GM12878 (cell line): ENCODE results near the gene ABCG2. TPM values are rescaled to one million over a fixed set of nuclear protein-coding genes. Genes with fewer than 3 reads are reported as not detected.

Source experiments
- ATAC-seq: fragments of 200-7000 bp; cut with Tn5 transposase; 3 replicates; pipeline ENCODE4 v1.9.1; 2020; ENCODE audit warnings: mild to moderate bottlenecking, moderate library complexity
- BruUV-seq: library from RNA; stranded (reverse); fragments of 400-500 nt; replicated peaks from 2 replicates; lab custom pipeline; 2021; lab: Mats Ljungman, UMichigan
- CTCF ChIA-PET: fragments of 300-600 bp; sonication (Branson Sonifier 250); formaldehyde crosslinking; extraction: SDS; loops from one replicate; lab custom pipeline; 2021; ENCODE audit warnings: inconsistent platforms; lab: Yijun Ruan, JAX
- POLR2A ChIA-PET: fragments of 350-600 bp; formaldehyde crosslinking; extraction: SDS; loops from one replicate; lab custom pipeline; 2021; ENCODE audit warnings: inconsistent platforms; lab: Charles Lee
- RAD21 ChIA-PET: fragments of 300-600 bp; sonication (Branson Sonifier 250); formaldehyde crosslinking; loops from one replicate; lab custom pipeline; 2023; ENCODE audit warnings: antibody characterized with exemption; ENCODE audit not compliant: unreplicated experiment; lab: Charles Lee
- SMC1A ChIA-PET: fragments of 300-600 bp; sonication (Branson Sonifier 250); formaldehyde crosslinking; loops from one replicate; lab custom pipeline; 2023; ENCODE audit not compliant: unreplicated experiment, uncharacterized antibody; lab: Charles Lee
- DNase-seq: peaks from one replicate; pipeline ENCODE4 v3.0.0-alpha.2; 2011; ENCODE audit warnings: low read depth, low spot score
- FAIRE-seq: peaks from 3 replicates; lab custom pipeline; 2011; peaks lifted over from hg19 to GRCh38; lab: Jason Lieb, UNC
- H2AFZ ChIP-seq: 2 replicates; pipeline ENCODE4 v1.6.0; 2011; ENCODE audit warnings: low read depth, low read length, control low read depth; ENCODE audit not compliant: control insufficient read depth
- H3K27ac ChIP-seq: 2 replicates; pipeline ENCODE4 v1.5.1; 2011; ENCODE audit warnings: control low read depth; ENCODE audit not compliant: control insufficient read depth, insufficient read depth
- H3K27me3 ChIP-seq, 2 experiments: replicated peaks in 1 of 2; 2 replicates each; pipeline versions ENCODE4 v1.6.0 to v1.6.1; 2011; ENCODE audit warnings: low read length in 1 of 2; ENCODE audit not compliant: control insufficient read depth in 2 of 2, insufficient read depth in 2 of 2
- H3K36me3 ChIP-seq, 2 experiments: 2 replicates each; pipeline ENCODE4 v1.5.1; 2011; ENCODE audit warnings: low read length in 1 of 2; ENCODE audit not compliant: control insufficient read depth in 2 of 2, insufficient read depth in 2 of 2
- H3K4me1 ChIP-seq: 2 replicates; pipeline ENCODE4 v1.6.1; 2011; ENCODE audit warnings: mild to moderate bottlenecking, low read length, moderate library complexity, mixed read lengths; ENCODE audit not compliant: control insufficient read depth, insufficient read depth
- H3K4me2 ChIP-seq: 2 replicates; pipeline ENCODE4 v1.6.0; 2011; ENCODE audit warnings: control low read depth; ENCODE audit not compliant: control insufficient read depth, insufficient read depth
- H3K4me3 ChIP-seq: fragments of 200-600 bp; sonication (generic); 2 replicates; pipeline ENCODE4 v1.5.1; 2016
- H3K79me2 ChIP-seq: 2 replicates; pipeline ENCODE4 v1.6.0; 2011; ENCODE audit warnings: low read length; ENCODE audit not compliant: control insufficient read depth, insufficient read depth
- H3K9ac ChIP-seq: 2 replicates; pipeline ENCODE4 v1.8.0; 2011; ENCODE audit warnings: low read length, control low read depth, mixed read lengths; ENCODE audit not compliant: control insufficient read depth, insufficient read depth
- H3K9me3 ChIP-seq: replicated peaks from 3 replicates; pipeline ENCODE4 v1.5.1; 2011; ENCODE audit warnings: mild to moderate bottlenecking, low read length; ENCODE audit not compliant: control insufficient read depth, insufficient read depth
- H4K20me1 ChIP-seq: 2 replicates; pipeline ENCODE4 v1.6.0; 2011; ENCODE audit not compliant: control insufficient read depth, insufficient read depth
- CTCF ChIP-seq, 3 experiments: IDR thresholded peaks in 2 of 3; conservative IDR thresholded peaks in 1 of 3; 2 replicates each; pipeline ENCODE4 v1.5.1; 2011; ENCODE audit warnings: low read depth in 3 of 3, low read length in 3 of 3, mild to moderate bottlenecking in 3 of 3, control low read depth in 2 of 3, moderate library complexity in 2 of 3, inconsistent platforms in 1 of 3, mixed read lengths in 1 of 3; ENCODE audit not compliant: control insufficient read depth in 2 of 3, insufficient read depth in 1 of 3; ENCODE audit errors: extremely low read depth in 1 of 3
- DPF2 ChIP-seq: fragments of 450-650 bp; IDR thresholded peaks from 2 replicates; pipeline ENCODE4 v1.6.1; 2017; ENCODE audit warnings: mild to moderate bottlenecking
- E2F4 ChIP-seq: IDR thresholded peaks from 2 replicates; pipeline ENCODE4 v1.6.1; 2012; ENCODE audit warnings: low read depth, low read length, improper control_type of control experiment
- GATAD2B ChIP-seq: fragments of 450-650 bp; conservative IDR thresholded peaks from 2 replicates; pipeline ENCODE4 v1.6.1; 2017; ENCODE audit warnings: low read depth, mild to moderate bottlenecking, moderate library complexity
- JUND ChIP-seq: IDR thresholded peaks from 2 replicates; pipeline ENCODE4 v1.6.1; 2012; ENCODE audit warnings: low read depth, mild to moderate bottlenecking, low read length, improper control_type of control experiment, moderate library complexity
- NKRF ChIP-seq: fragments of 450-650 bp; conservative IDR thresholded peaks from 2 replicates; pipeline ENCODE4 v1.6.1; 2017; ENCODE audit warnings: mild to moderate bottlenecking, moderate library complexity
- PAX8 ChIP-seq: fragments of 450-650 bp; IDR thresholded peaks from 2 replicates; pipeline ENCODE4 v1.6.1; 2017; ENCODE audit warnings: mild to moderate bottlenecking, moderate library complexity
- SMAD5 ChIP-seq: IDR thresholded peaks from 2 replicates; pipeline ENCODE4 v1.6.1; 2016; ENCODE audit warnings: antibody characterized with exemption, low read depth
- SPI1 ChIP-seq: IDR thresholded peaks from 2 replicates; pipeline ENCODE4 v1.6.1; 2011; ENCODE audit warnings: low read depth, mild to moderate bottlenecking, low read length, moderate library complexity, borderline replicate concordance; ENCODE audit not compliant: insufficient read depth
- SRF ChIP-seq, 2 experiments: IDR thresholded peaks; 2 replicates each; pipeline ENCODE4 v1.6.1; 2011; ENCODE audit warnings: low read depth in 2 of 2, low read length in 2 of 2, mild to moderate bottlenecking in 1 of 2, moderate library complexity in 1 of 2
- ZNF622 ChIP-seq: fragments of 450-650 bp; IDR thresholded peaks from 2 replicates; pipeline ENCODE4 v1.6.1; 2017; ENCODE audit warnings: mild to moderate bottlenecking, inconsistent platforms
- WGBS: methylation state at CpG from one replicate; pipeline ENCODE4 v1.1.6; 2016; ENCODE audit warnings: low lambda C conversion rate; ENCODE audit not compliant: insufficient replicate concordance, insufficient coverage; ENCODE audit errors: missing lambda C conversion rate; 5-methylcytosine and 5-hydroxymethylcytosine counted together
- in situ Hi-C: fragments of 300-500 bp; cut with MboI; formaldehyde crosslinking; loops from 9 replicates; pipeline ENCODE4 v1.14.3; 2018; ENCODE audit warnings: mixed read lengths
- intact Hi-C: fragments of 100-400 bp; cut with micrococcal nuclease; formaldehyde crosslinking; loops from one replicate; pipeline ENCODE4 v1.14.2; 2022; ENCODE audit not compliant: unreplicated experiment
- polyA plus RNA-seq, 11 experiments: library from polyadenylated mRNA; depleted of rRNA in 4 of 11; unstranded in 6 of 11; stranded (reverse) in 5 of 11; fragments of >200 nt; fragmentation: Nextera tagmentation in 4 of 11; fragmentation: Illumina TruSeq in 1 of 11; extraction: Ambion mirVana in 4 of 11; extraction: Trizol in 1 of 11; gene quantifications; 1 replicate in 1 of 11; 2 replicates in 10 of 11; pipeline versions ENCODE4 v1.2.1 to v1.2.3, GENCODE V29; 2011 to 2016; ENCODE audit warnings: inconsistent platforms in 2 of 11, missing spikeins in 2 of 11, low read depth in 1 of 11
- total RNA-seq, 4 experiments: library from RNA; depleted of rRNA in 3 of 4; stranded (reverse); fragments of >200 nt in 3 of 4; fragmentation: Illumina TruSeq in 1 of 4; extraction: Trizol in 1 of 4; gene quantifications; 2 replicates each; pipeline versions ENCODE4 v1.2.1 to v1.2.3, GENCODE V29; 2013 to 2021

ABCG2 gene
- total and polyA plus RNA-seq, 10 of the 15 experiments (the other 5 are each of a cell fraction or from before 2014, with no cell fraction given), result 0.03 to 0.06 (median 0.04) TPM; not detected in 7

- Histone ChIP-seq H2AFZ (no peak overlapping the region), H3K4me2 (no peak overlapping the region), H3K4me3 (no peak overlapping the region), H3K9ac (no peak overlapping the region), H3K27me3 (no peaks in the 10 kb centered on the region), H3K9me3 (no peaks in the 10 kb centered on the region), H3K79me2 (no peaks in the 10 kb centered on the region), H4K20me1 (no peaks in the 10 kb centered on the region), H3K36me3 (peaks cover 0 to 21% of the 10 kb centered on the region in 2 experiments; a peak in 2 of 4 replicates), H3K27ac (no peak overlapping the region), H3K4me1 (no peaks in the 10 kb centered on the region)
- DNase-seq (no peak), FAIRE-seq (no peak), ATAC-seq (no peak)
- intact Hi-C loops, result no loop called here
- ChIA-PET RAD21 (interaction anchor here (0.9 kb wide), 1 partner anchor 165 kb away, joined by 3 read pairs; no protein-coding TSS in a partner anchor), SMC1A (interaction anchor here (1.5 kb wide), 1 partner anchor 168 kb away, joined by 5 read pairs; no protein-coding TSS in a partner anchor), POLR2A (no interaction called here), CTCF (interaction anchor here (0.8 kb wide), 1 partner anchor 11 kb away, joined by 3 read pairs; no protein-coding TSS in a partner anchor)
- no TSS peak for BruUV-seq
- TF ChIP-seq DPF2 (no peak), PAX8 (no peak), SMAD5 (no peak), SPI1 (no peak), JUND (no peak)
- in situ Hi-C loops, result no loop called here
- 97% methylated on average over 8 of the region's 8 CpGs for WGBS
These were observed 114.7 kb downstream of the ABCG2 start for GRCh38 chr4:88043586-88044340.

GRCh38 chr4:88043001-88043400 lies 115.4 kb downstream of the ABCG2 start:
- Histone ChIP-seq H4K20me1 (no peaks in the 10 kb centered on the region), H3K9me3 (no peaks in the 10 kb centered on the region), H3K27me3 (no peaks in the 10 kb centered on the region), H3K9ac (no peak overlapping the region), H3K27ac (no peak overlapping the region), H3K36me3 (peaks cover 0 to 21% of the 10 kb centered on the region in 2 experiments; a peak in 2 of 4 replicates), H2AFZ (no peak overlapping the region), H3K79me2 (no peaks in the 10 kb centered on the region), H3K4me1 (no peaks in the 10 kb centered on the region), H3K4me3 (no peak overlapping the region), H3K4me2 (no peak overlapping the region)
- no TSS peak for BruUV-seq
- 100% methylated on average over 1 of the region's 1 CpG for WGBS
- ChIA-PET SMC1A (interaction anchor here (1.5 kb wide), 1 partner anchor 169 kb away, joined by 5 read pairs; no protein-coding TSS in a partner anchor), CTCF (interaction anchor here (0.8 kb wide), 1 partner anchor 10 kb away, joined by 3 read pairs; no protein-coding TSS in a partner anchor), RAD21 (no interaction called here), POLR2A (no interaction called here)
- in situ Hi-C loops, result no loop called here
- FAIRE-seq (no peak), ATAC-seq (no peak), DNase-seq (no peak)
- intact Hi-C loops, result no loop called here
- no peak for TF ChIP-seq E2F4
- TF ChIP-seq NKRF, result no peak
- no peak for TF ChIP-seq CTCF (IDR thresholded peaks at IDR 0.05 in 2 of 3, conservative IDR thresholded peaks at IDR 0.05 in 1 of 3; ENCODE audit: control insufficient read depth in 2 of 3, extremely low read depth in 1 of 3, insufficient read depth in 1 of 3, low read depth in 3 of 3, low read length in 3 of 3)
- no peak for TF ChIP-seq SRF (IDR thresholded peaks at IDR 0.05; ENCODE audit: low read depth in 2 of 2, low read length in 2 of 2)
- TF ChIP-seq GATAD2B, result no peak
- no peak for TF ChIP-seq ZNF622
